Spleen (tissue), 7 donors: ENCODE results near the gene ZNF275.

Experiments used
- CTCF ChIP-seq, 11 experiments: fragments of 200-600 bp in 7 of 11; fragments of 450-650 bp in 4 of 11; sonication (generic) in 4 of 11; IDR thresholded peaks in 8 of 11; conservative IDR thresholded peaks in 3 of 11; 1 replicate in 7 of 11; 2 replicates in 4 of 11; pipeline versions ENCODE4 v1.4.0 to v1.8.0; 2016 to 2021; ENCODE audit warnings: antibody characterized with exemption in 11 of 11, inconsistent platforms in 4 of 11, mild to moderate bottlenecking in 1 of 11
- POLR2A ChIP-seq, 3 donors: fragments of 450-650 bp; IDR thresholded peaks; one replicate each; pipeline ENCODE4 v1.5.1; 2017; ENCODE audit warnings: antibody characterized with exemption in 3 of 3, mild to moderate bottlenecking in 1 of 3
- donor health status: DM: no; HTN: no; CAD: no; lungs with moderate emphysema.
- donor health status: DM: no; HTN: no; CAD: no.
- donor health status: DM: no; HTN: no; CAD: no.

DNA sequence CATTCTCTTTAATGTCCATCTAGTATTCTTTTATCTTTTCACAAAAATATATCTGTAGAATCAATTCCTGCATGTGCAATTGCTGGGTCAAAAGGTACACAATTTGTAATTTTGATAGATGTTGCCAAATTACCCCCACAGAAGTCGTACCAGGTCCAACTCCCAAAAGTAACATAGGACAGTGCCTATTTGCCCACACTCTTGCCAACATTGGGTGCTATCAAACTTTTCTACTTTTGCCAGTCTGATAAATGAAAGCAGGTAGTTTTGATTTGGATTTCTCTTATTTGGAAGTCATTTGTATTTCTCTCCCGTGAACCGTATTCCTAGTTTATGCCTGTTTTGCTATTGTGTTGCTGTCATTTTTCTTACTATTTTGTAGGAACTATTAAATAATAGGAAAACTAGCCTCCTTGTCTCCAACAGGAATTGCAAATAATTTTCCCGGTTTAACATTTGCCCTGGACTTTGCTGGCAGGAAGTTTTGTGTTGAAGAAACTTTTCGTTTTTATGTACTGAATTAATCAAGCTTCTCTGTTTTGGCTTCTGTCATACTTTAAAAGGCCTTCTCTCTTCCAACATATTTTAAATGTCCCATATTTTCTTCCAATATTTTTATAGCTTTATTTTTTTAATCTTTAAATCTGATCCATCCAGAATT, 33.1 kb downstream of the ZNF275 start:
- TF ChIP-seq CTCF (IDR thresholded peaks at IDR 0.05 in 8 of 11, conservative IDR thresholded peaks at IDR 0.05 in 3 of 11) = no peak
- TF ChIP-seq POLR2A (IDR thresholded peaks at IDR 0.05) = no peak
